RCC 7860 (cell line): ENCODE measurements around the gene NNMT.
"Not testable (repeated sequence)": the region's sequence is repeated elsewhere in the genome, so short reads cannot be mapped to it uniquely, and the experiment has no call there.

Source experiments
- DNase-seq: peaks from one replicate; pipeline ENCODE4 v3.0.0-alpha.2; 2015; ENCODE audit warnings: low spot score
- FAIRE-seq: peaks from 2 replicates; lab custom pipeline; 2012; peaks lifted over from hg19 to GRCh38; lab: Jason Lieb, UNC

Gene NNMT

DNA sequence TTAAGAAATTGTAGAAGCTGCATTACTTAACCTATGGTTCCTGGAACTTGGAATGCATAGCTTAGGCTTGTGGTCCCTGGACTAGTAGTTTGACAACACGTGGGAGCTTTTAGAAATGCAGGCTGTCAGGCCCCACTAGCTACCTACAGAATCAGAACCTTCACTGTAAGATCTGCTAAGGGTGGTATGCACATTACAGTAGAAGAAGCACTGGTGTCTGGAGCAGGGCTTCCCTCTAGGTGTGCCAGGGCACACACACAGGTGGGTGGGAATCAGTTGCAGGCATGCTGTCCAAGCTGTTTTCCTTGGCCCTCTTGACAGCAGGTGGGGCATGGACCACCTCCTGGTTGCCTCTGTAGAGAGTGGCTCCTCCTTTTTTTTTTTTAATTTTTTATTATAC, 8.8 kb downstream of the NNMT start:
- no peak for DNase-seq
- no peak for FAIRE-seq

- DNase-seq: peak; percentile 85
- peak; percentile 89 for FAIRE-seq
Measured at GRCh38 chr11:114307524-114308203, 11.5 kb downstream of the NNMT start.

DNA sequence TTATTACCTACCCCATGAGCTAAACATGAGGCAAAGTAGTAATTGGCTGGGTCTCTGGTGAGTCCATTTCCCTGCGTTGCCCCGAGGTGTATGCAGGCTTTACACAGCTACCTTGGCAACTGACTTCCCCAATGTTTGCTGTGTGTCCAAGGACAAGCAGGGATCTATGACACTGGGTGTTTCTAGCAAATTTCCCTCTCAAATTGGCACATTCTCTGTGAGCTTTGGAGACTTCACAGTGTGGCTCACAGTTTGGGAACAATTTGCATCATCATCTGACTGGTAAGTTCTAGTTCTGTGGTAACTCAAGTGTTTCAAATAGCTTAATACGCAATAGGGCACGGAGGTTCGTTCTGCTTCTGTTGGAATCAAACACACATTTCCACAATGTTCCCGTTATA, 12.5 kb downstream of the NNMT start:
- FAIRE-seq (no peak), DNase-seq (no peak)

- DNase-seq: no peak
- no peak for FAIRE-seq
Measured at GRCh38 chr11:114309517-114309916, 13.3 kb downstream of the NNMT start.

GRCh38 chr11:114310095-114310494, 13.9 kb downstream of the NNMT start:
- FAIRE-seq: no peak
- DNase-seq: no peak

- no peak for FAIRE-seq
Measured at GRCh38 chr11:114311946-114312345, 15.7 kb downstream of the NNMT start.

DNA sequence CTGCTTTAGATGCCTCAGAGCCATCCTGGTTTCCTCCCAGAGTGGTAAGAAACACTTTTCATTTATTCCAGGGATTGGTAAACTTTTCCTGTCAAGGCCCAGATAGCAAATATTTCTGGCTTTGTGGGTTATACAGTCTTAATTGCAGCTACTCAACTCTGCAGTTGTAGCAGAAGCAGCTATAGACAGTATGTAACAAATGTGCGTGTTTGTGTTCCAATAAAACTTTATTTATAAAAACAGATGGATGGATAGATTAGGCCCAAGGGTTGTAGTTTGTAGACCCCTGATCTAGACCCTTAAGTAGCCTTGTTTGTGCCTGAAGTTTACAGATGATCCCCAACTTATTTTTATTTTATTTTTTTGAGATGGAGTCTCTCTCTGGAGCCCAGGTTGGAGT, 17.9 kb downstream of the NNMT start:
- no peak for FAIRE-seq

More at GRCh38 chr11:114311946-114312345, 15.7 kb downstream of the NNMT start:
- DNase-seq: no peak

GRCh38 chr11:114315749-114316368, 19.7 kb downstream of the NNMT start:
- DNase-seq: no peak
- no peak for FAIRE-seq

More for the DNA sequence above, 17.9 kb downstream of the NNMT start:
- DNase-seq: no peak

- DNase-seq (no peak), FAIRE-seq (no peak)
Measured at GRCh38 chr11:114316980-114317786, 21.0 kb downstream of the NNMT start.

DNA sequence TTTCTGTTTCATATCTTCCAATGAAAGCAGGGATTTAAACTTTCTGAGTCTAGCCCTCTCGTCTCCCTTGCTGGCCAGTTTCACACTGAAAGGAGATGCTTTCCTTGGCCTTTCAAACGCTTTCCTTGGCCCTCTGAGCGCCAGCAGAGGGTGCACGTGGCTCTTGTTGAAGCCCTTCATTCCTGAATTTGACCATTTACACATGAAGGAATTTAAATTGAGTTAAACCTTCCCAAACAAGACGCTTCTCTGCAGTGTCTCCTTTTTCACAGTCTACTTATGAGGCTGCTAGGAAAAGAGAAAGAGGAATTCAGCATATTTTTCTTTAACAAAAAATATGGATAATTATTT, 21.6 kb downstream of the NNMT start:
- FAIRE-seq (no peak), DNase-seq (no peak)

DNA sequence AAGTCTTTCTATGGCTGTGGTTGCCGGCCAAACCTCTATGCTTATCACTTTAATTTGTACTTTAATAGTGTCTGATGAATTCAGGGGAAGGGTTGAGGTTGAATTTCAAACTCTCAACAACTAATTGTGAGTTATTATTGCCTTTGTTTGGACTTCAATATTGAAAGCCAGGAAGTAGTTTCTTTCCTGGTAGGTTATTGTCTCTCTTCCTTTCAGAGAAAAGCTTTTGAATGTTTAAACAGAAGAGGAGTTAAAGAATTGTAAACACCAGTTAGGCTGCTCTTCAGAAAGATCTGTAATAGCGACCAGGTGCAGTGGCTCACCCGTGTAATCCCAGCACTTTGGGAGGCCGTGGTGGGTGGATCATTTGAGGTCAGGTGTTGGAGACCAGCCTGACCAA, 22.2 kb downstream of the NNMT start:
- DNase-seq (no peak), FAIRE-seq (no peak)

GRCh38 chr11:114319716-114320328, 23.6 kb downstream of the NNMT start:
- FAIRE-seq (no peak), DNase-seq (no peak)

DNA sequence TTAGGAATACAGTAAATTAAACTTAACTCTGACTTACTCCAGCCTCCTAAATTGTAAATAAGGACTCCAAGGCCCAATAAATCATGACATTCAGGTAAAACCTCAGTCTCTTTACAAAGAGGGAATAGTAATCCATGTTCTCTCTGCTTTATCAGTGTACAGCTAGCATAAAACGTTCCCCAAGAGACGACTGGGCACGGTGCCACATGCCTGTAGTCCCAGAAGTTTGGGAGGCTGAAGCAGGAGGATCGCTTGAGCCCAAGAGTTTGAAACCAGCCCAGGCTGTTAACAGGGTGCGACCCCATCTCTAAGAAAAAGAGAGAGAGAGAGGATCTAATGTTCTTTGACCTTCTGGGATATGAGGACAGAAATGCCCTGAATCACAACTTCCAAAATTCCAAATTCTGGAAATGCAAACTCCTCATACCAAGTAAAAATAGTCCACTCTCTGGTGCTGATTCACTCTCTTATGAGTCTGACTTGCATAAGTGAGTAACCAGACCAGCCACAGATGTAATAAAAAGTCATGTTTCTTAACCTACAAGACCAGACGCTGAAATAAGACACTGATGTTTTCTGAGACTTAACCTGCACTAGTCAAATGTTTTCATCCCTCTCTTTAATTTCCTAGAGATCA, 25.5 kb downstream of the NNMT start:
- peak; percentile 51 for FAIRE-seq
- DNase-seq: no peak

DNA sequence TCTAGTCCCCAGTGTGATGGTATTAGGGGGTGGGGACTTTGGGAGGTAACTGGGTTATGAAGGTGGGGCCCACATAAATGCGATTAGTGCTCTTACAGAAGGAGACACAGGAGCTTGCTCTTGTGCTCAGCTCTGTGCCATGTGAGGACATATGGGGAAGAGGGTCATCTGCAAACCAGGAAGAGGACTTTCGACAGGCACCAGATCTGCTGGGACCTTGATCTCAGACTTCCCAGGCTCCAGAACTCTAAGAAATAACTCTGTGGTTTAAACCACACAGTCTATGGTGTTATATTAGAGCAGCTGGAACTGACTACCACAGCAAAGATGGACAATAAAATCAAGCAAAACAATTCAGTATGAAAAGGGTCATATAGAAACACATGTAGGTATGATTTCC, 26.7 kb downstream of the NNMT start:
- FAIRE-seq (no peak), DNase-seq (no peak)

GRCh38 chr11:114326151-114326550, 30.0 kb downstream of the NNMT start:
- no peak for FAIRE-seq

DNA sequence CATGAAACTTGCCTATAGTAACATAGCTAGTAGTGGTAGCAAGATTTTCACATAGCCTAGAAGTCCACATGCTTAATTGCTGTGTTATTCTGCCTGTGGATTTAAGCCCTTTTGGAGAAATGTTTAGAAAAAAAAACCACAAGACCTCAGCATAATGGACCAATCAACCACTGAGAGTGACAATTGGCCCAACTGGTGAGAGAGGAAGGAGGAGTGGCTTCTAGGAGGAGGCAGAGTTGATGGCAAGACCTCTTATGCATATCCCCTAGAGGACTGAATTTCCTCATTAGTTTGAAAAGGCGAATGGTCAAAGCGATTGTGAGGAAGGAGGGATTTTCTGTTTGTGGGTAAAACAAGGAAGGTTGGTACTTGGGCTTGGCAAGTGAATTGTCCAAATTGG, 30.6 kb downstream of the NNMT start:
- FAIRE-seq: no peak
- DNase-seq: no peak

More at GRCh38 chr11:114326151-114326550, 30.0 kb downstream of the NNMT start:
- no peak for DNase-seq

DNA sequence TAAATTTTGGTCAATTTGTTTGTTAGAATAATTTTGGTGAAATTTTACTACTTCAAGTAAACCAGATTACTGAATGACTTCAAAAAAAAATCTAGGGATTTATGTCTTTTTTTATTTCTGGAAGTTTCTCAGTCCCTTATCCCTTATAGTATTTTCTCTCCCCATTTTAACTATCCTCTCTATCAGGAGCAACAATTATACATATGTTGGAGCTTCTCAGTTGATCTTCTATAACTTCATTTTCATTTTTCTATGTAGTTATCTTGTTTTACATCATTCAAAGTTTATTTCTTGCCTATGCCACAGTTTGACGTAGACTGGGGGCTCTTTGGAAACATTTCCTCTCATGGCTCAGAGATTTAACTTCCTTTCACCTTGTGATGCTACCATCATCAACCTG, 34.2 kb downstream of the NNMT start:
- no peak for DNase-seq
- FAIRE-seq: no peak

DNA sequence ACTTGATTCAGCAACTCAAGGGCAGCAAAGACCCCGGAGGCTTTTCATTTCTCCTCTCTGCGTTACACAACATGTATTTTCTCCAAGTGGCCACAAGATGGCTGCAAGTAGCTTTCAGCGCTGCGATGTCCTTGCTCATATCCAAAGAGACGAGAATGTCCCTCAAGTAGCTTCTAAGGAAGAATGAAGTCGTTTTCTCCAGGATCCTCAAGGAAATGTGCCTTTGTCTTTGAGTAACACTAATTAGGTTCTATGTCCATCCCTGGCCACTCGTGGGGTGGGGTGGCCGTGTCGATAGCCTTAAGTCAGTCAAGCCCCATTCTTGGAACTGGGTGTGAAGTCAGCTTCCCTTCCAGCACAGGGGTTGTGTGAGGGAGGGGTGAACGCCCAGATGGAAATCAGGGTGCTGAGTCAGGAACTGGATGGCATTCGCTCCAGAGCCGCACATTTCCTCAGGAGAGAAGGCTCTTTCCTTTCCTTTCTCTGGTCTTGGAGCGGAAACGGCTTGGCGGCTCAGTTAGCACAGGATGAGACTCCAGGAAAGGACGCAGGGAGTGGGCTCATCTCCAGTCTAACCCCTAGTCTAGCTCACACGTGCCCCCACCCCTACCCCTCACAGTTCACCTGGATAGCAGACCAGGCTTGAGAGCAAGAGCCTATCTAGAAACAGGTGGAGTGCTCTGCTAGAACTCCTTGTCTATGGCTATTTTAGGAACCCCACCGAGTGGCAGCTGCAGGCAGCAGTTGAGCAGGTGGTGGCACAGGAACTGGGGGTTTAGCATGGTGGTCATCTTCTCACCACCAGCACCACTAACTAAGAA, 44.3 kb downstream of the NNMT start:
- DNase-seq (peak; percentile 58), FAIRE-seq (peak; percentile 42)

- not testable (repeated sequence) for FAIRE-seq, DNase-seq
Measured at GRCh38 chr11:114341667-114342066, 45.5 kb downstream of the NNMT start.

DNA sequence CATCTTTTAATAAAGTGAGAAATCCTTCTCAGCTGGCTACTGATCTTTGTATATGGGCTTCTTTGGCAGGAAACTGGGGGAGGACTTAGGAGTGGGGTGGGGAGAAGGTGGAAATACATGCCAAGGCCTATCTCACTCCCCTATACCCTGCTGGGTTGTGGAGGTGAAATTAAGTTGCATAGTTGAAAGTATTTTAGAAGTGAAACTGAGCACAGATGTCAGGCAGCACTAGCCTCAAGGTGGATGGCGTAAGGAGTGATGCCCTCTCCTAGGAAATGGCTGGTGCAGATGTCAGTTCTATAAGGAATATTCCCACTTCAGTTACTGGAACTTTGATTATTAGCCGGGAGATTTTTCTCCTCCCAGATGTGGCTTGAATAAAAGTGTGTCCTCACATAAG, 46.3 kb downstream of the NNMT start:
- no peak for FAIRE-seq
- no peak for DNase-seq
